Upper lobe of left lung (tissue), 6 donors: ENCODE measurements around the gene TNK2. TPM values are rescaled to one million over a fixed set of nuclear protein-coding genes. Genes with fewer than 3 reads are reported as not detected.
A peak's percentile ranks its signal among the peaks of the same experiment; 100 is the strongest.

Experiments used
- ATAC-seq, 2 donors: fragments of 200-7000 bp; cut with Tn5 transposase; one replicate each; pipeline ENCODE4 v1.9.1; 2022; ENCODE audit warnings: mild to moderate bottlenecking in 2 of 2, moderate library complexity in 2 of 2; ENCODE audit not compliant: low FRiP score in 2 of 2
- DNase-seq, 2 donors: peaks; one replicate each; pipeline ENCODE4 v3.0.0-alpha.2; 2019 to 2020
- H3K27ac ChIP-seq, 4 donors: fragments of 200-600 bp; sonication (generic); one replicate each; pipeline ENCODE4 v1.5.1; 2016 to 2019
- H3K27me3 ChIP-seq, 4 donors: fragments of 200-600 bp; sonication (generic); one replicate each; pipeline ENCODE4 v1.5.1; 2017 to 2019
- H3K36me3 ChIP-seq, 4 donors: fragments of 200-600 bp; sonication (generic); one replicate each; pipeline ENCODE4 v1.5.1; 2016 to 2019
- H3K4me1 ChIP-seq, 4 donors: fragments of 200-600 bp; sonication (generic); one replicate each; pipeline ENCODE4 v1.5.1; 2018 to 2019
- H3K4me3 ChIP-seq, 4 donors: fragments of 200-600 bp; sonication (generic); one replicate each; pipeline ENCODE4 v1.5.1; 2017 to 2019; ENCODE audit warnings: mild to moderate bottlenecking in 2 of 4, moderate library complexity in 1 of 4
- H3K9me3 ChIP-seq, 4 donors: fragments of 200-600 bp; sonication (generic); one replicate each; pipeline ENCODE4 v1.5.1; 2018 to 2019
- CTCF ChIP-seq, 6 experiments: fragments of 450-650 bp in 4 of 6; fragments of 200-600 bp in 2 of 6; sonication (generic) in 2 of 6; IDR thresholded peaks; one replicate each; pipeline ENCODE4 v1.5.1; 2016 to 2019; ENCODE audit warnings: antibody characterized with exemption in 6 of 6
- EP300 ChIP-seq, 4 donors: sonication (generic); formaldehyde crosslinking; IDR thresholded peaks; one replicate each; pipeline ENCODE4 v1.5.1; 2017; ENCODE audit warnings: antibody characterized with exemption in 4 of 4, control low read depth in 2 of 4
- POLR2A ChIP-seq, 4 donors: fragments of 450-650 bp; IDR thresholded peaks; one replicate each; pipeline ENCODE4 v1.5.1; 2016 to 2017; ENCODE audit warnings: antibody characterized with exemption in 4 of 4, mild to moderate bottlenecking in 2 of 4
- POLR2AphosphoS5 ChIP-seq, 2 donors: sonication (generic); formaldehyde crosslinking; IDR thresholded peaks; one replicate each; pipeline ENCODE4 v1.5.1; 2017; ENCODE audit warnings: antibody characterized with exemption in 2 of 2
- WGBS, 2 donors: methylation state at CpG; one replicate each; pipeline ENCODE4 v1.1.5; 2017 to 2018; 5-methylcytosine and 5-hydroxymethylcytosine counted together
- total RNA-seq, 6 donors: library from RNA; depleted of rRNA in 4 of 6; stranded (reverse); fragments of >200 nt in 4 of 6; gene quantifications; one replicate each; pipeline versions ENCODE4 v1.1.0 to v1.2.1, GENCODE V29; 2016 to 2021
- donor health status: DM: no; HTN: no; CAD: no; lungs with moderate emphysema.
- donor health status: DM: no; HTN: yes; CAD: no; lungs with severe emphysema.

TNK2 gene
- total RNA-seq, 6 donors from 2014 or later, result 18.7 to 171 (median 70.1) TPM

GRCh38 chr3:195888311-195888761 is 20.0 kb downstream of the TNK2 start:
- ATAC-seq (no peak), DNase-seq (no peak)
- Histone ChIP-seq H3K27me3 (no peaks in the 10 kb centered on the region), H3K27ac (no peak overlapping the region), H3K4me3 (no peak overlapping the region), H3K9me3 (no peaks in the 10 kb centered on the region), H3K36me3 (peaks cover 0 to 18% (median 11%) of the 10 kb centered on the region in 4 donors), H3K4me1 (peaks cover 22 to 45% (median 37%) of the 10 kb centered on the region in 4 donors)
- WGBS, 2 donors, result 94 to 97% methylated on average over 11 to 18 of the region's 18 CpGs
- TF ChIP-seq EP300 (IDR thresholded peaks at IDR 0.05) (no peak), POLR2A (IDR thresholded peaks at IDR 0.05) (no peak), CTCF (IDR thresholded peaks at IDR 0.05) (no peak)

DNA sequence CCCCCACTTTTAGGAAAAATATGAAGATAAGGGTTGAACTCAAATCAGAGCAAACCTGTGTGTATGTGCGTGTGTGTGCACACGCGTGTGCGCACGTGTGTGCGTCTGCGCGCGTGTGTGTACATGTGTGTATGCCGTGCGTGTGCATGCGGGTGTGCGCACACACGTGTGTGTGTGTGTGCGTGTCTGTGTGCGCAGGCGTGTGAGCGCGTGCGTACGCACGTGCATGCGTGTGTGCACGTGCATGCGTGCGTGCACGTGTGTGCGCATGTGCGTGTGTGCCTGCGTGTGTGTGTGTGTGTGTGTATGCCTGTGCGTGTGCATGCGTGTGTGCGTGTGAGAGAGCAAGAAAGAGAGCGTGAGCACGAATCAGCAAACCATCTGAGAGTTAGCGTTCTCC is 20.7 kb downstream of the TNK2 start:
- Histone ChIP-seq H3K27ac (no peak overlapping the region), H3K36me3 (peaks cover 0 to 25% (median 14%) of the 10 kb centered on the region in 4 donors), H3K4me1 (peaks cover 16 to 38% (median 30%) of the 10 kb centered on the region in 4 donors), H3K9me3 (no peaks in the 10 kb centered on the region), H3K4me3 (no peak overlapping the region), H3K27me3 (no peaks in the 10 kb centered on the region)
- 93 to 96% methylated on average over 36 of the region's 36 CpGs for WGBS, 2 donors
- no peak for TF ChIP-seq POLR2A (IDR thresholded peaks at IDR 0.05)
- TF ChIP-seq CTCF (IDR thresholded peaks at IDR 0.05), result no peak
- no peak for TF ChIP-seq POLR2AphosphoS5 (IDR thresholded peaks at IDR 0.05)
- TF ChIP-seq EP300 (IDR thresholded peaks at IDR 0.05), result no peak
- no peak for ATAC-seq
- peak in 1 of 2 donors; percentile 60 for DNase-seq

- Histone ChIP-seq H3K27me3 (no peaks in the 10 kb centered on the region), H3K27ac (peak overlapping the region; percentile 59 to 76 (median 68)), H3K36me3 (peaks cover 0 to 35% (median 24%) of the 10 kb centered on the region in 4 donors), H3K4me3 (no peak overlapping the region), H3K4me1 (peaks cover 9 to 26% (median 18%) of the 10 kb centered on the region in 4 donors), H3K9me3 (no peaks in the 10 kb centered on the region)
- ATAC-seq (peak; percentile 30 to 34), DNase-seq (peak in 1 of 2 donors; percentile 82)
- TF ChIP-seq CTCF (IDR thresholded peaks at IDR 0.05) (no peak), POLR2AphosphoS5 (IDR thresholded peaks at IDR 0.05) (peak; percentile 35 to 52), EP300 (IDR thresholded peaks at IDR 0.05) (no peak), POLR2A (IDR thresholded peaks at IDR 0.05) (no peak)
- 75 to 76% methylated on average over 22 to 33 of the region's 34 CpGs for WGBS, 2 donors
Measured at GRCh38 chr3:195886181-195887141, 21.9 kb downstream of the TNK2 start.

DNA sequence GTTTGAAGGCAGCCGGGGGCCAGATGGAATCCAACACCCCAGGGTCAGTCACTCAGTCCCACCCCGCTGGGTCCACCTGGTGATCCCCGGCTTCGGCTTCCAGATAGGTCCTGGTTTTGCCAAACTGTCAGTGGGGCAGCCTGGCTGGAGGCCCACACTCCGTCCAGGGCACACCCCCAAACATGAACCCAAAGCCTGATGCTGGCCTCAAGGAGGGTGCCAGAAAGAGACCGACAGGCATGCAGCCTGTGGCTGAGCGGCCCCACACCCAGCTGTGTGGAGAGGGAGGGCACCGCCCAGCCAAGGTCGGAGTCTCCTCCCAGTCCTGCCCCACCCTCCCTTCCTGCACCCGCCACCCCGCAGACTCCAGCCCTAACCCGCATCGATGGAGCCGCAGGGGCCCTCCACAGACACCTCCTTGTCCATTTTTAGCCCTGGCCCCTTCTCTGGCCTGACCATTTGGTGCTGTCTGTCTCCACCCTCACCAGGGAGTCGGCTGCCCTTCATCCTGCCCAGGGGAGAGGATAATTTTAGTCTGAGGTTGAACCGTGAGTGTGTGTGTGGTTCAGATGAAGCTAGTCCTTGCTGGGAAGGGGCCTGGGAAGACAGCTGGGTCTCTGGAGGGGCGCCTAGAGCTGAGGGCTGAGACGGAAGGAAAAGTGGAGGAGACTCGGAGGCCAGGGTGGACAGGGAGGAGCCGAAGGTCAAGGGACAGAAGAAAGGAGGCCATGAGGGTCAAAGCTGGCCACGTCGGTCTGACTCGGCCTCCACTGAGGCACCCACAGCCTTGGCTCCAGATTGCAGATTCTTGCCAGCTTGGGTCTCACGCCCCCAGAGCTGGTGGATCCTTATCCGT is 23.1 kb downstream of the TNK2 start:
- Histone ChIP-seq H3K4me1 (peaks cover 9 to 22% (median 15%) of the 10 kb centered on the region in 4 donors), H3K36me3 (peaks cover 0 to 35% (median 24%) of the 10 kb centered on the region in 4 donors), H3K9me3 (no peaks in the 10 kb centered on the region), H3K4me3 (no peak overlapping the region), H3K27ac (peak overlapping the region; percentile 59 to 74 (median 66)), H3K27me3 (no peaks in the 10 kb centered on the region)
- TF ChIP-seq CTCF (IDR thresholded peaks at IDR 0.05), result no peak
- peak; percentile 12 to 32 for ATAC-seq
- no peak for DNase-seq
- 68 to 73% methylated on average over 22 of the region's 25 CpGs for WGBS, 2 donors
